GM21423 (cell line): ENCODE results near the gene ARHGEF4.
A peak's percentile ranks its signal among the peaks of the same experiment; 100 is the strongest.

Experiments used
- ATAC-seq: cut with Tn5 transposase; IDR thresholded peaks from one replicate; pipeline ENCODE4 v1.9.1; 2021; ENCODE audit warnings: mild to moderate bottlenecking, moderate library complexity; ENCODE audit not compliant: unreplicated experiment

The ARHGEF4 gene

GRCh38 chr2:130819226-130819607 is 17.5 kb upstream of the ARHGEF4 start:
- ATAC-seq: no peak

- no peak for ATAC-seq
Measured at GRCh38 chr2:130819608-130820278, 17.0 kb upstream of the ARHGEF4 start.

GRCh38 chr2:130820279-130820861 is 16.3 kb upstream of the ARHGEF4 start:
- ATAC-seq: no peak

- ATAC-seq: no peak
Measured at GRCh38 chr2:130821867-130822266, 14.8 kb upstream of the ARHGEF4 start.

- ATAC-seq: no peak
Measured at GRCh38 chr2:130822766-130823165, 13.9 kb upstream of the ARHGEF4 start.

GRCh38 chr2:130823171-130823885 is 13.4 kb upstream of the ARHGEF4 start:
- ATAC-seq: no peak

- ATAC-seq: peak; percentile 39
Measured at GRCh38 chr2:130823886-130824491, 12.7 kb upstream of the ARHGEF4 start.

- ATAC-seq: peak; percentile 86
Measured at GRCh38 chr2:130824492-130825061, 12.1 kb upstream of the ARHGEF4 start.

GRCh38 chr2:130825231-130825965 is 11.3 kb upstream of the ARHGEF4 start:
- no peak for ATAC-seq

GRCh38 chr2:130825966-130826253 is 10.8 kb upstream of the ARHGEF4 start:
- ATAC-seq: no peak

- ATAC-seq: no peak
Measured at GRCh38 chr2:130826419-130826818, 10.3 kb upstream of the ARHGEF4 start.

- ATAC-seq: no peak
Measured at GRCh38 chr2:130826821-130827501, 9.8 kb upstream of the ARHGEF4 start.

GRCh38 chr2:130827502-130828251 is 9.0 kb upstream of the ARHGEF4 start:
- ATAC-seq: no peak

- no peak for ATAC-seq
Measured at GRCh38 chr2:130828461-130828860, 8.3 kb upstream of the ARHGEF4 start.

- no peak for ATAC-seq
Measured at GRCh38 chr2:130829015-130829414, 7.7 kb upstream of the ARHGEF4 start.

- ATAC-seq: no peak
Measured at GRCh38 chr2:130830538-130830937, 6.2 kb upstream of the ARHGEF4 start.

GRCh38 chr2:130831356-130831755 is 5.4 kb upstream of the ARHGEF4 start:
- no peak for ATAC-seq

- ATAC-seq: no peak
Measured at GRCh38 chr2:130832296-130832940, 4.3 kb upstream of the ARHGEF4 start.
